ENCODE data around the gene CD151. TPM values are rescaled to one million over a fixed set of nuclear protein-coding genes. Genes with fewer than 3 reads are reported as not detected.
A peak's percentile ranks its signal among the peaks of the same experiment; 100 is the strongest.

Gene CD151
- total and polyA plus RNA-seq, 10 donors, result 38.0 to 142 (median 81.4) TPM

GRCh38 chr11:789943-790342, 42.8 kb upstream of the CD151 start, which contains the start of gene CEND1:
CEND1 (minus strand) TSS chr11:790090; CDS start chr11:788576, 1,514 bp downstream.
- WGBS, 5 donors, result 6 to 10% (median 9%) methylated on average over 27 to 44 of the region's 44 CpGs
- DNase-seq, result no peak
- intact Hi-C loops (cut with DNase I; ENCODE audit: low total_unique reads), result no loop called here

GRCh38 chr11:790721-791564, 41.8 kb upstream of the CD151 start:
- H3K36me3 ChIP-seq, result peaks cover 0 to 42% (median 25%) of the 10 kb centered on the region in 6 donors
- H3K9me3 ChIP-seq, result no peaks in the 10 kb centered on the region
- peaks cover 0 to 36% (median 26%) of the 10 kb centered on the region in 7 donors for H3K27me3 ChIP-seq (replicated peaks in 1 of 7)
- no peak for TF ChIP-seq CTCF (IDR thresholded peaks at IDR 0.05 in 8 of 11, conservative IDR thresholded peaks at IDR 0.05 in 3 of 11)
- TF ChIP-seq POLR2AphosphoS5 (IDR thresholded peaks at IDR 0.05), result peak in 1 of 3 donors; percentile 59
- WGBS, 5 donors, result 73 to 82% (median 81%) methylated on average over 10 to 18 of the region's 18 CpGs
- intact Hi-C loops (cut with DNase I; ENCODE audit: low total_unique reads), result no loop called here
- H3K4me1 ChIP-seq, result peaks cover 6 to 48% (median 32%) of the 10 kb centered on the region in 6 donors
- H3K27ac ChIP-seq, result no peak overlapping the region
- peak; percentile 69 for DNase-seq
- no peak overlapping the region for H3K4me3 ChIP-seq

More at GRCh38 chr11:789943-790342, 42.8 kb upstream of the CD151 start, which contains the start of gene CEND1:
- TF ChIP-seq POLR2A (IDR thresholded peaks at IDR 0.05) (no peak), POLR2AphosphoS5 (IDR thresholded peaks at IDR 0.05) (peak in 2 of 3 donors; percentile 17 to 36)
- Histone ChIP-seq H3K4me1 (peaks cover 0 to 38% (median 22%) of the 10 kb centered on the region in 6 donors), H3K9me3 (no peaks in the 10 kb centered on the region), H3K27ac (no peak within 1 kb of the TSS), H3K4me3 (peak within 1 kb of the TSS in 1 of 8 donors; percentile 51), H3K36me3 (peaks cover 0 to 42% (median 25%) of the 10 kb centered on the region in 6 donors), H3K27me3 (replicated peaks in 1 of 7) (peaks cover 0 to 36% (median 26%) of the 10 kb centered on the region in 7 donors)

- 91 to 95% (median 94%) methylated on average over 24 to 49 of the region's 49 CpGs for WGBS, 5 donors
- TF ChIP-seq POLR2A (IDR thresholded peaks at IDR 0.05), result no peak
- peak in 1 of 3 donors; percentile 34 for TF ChIP-seq POLR2AphosphoS5 (IDR thresholded peaks at IDR 0.05)
- no peak for TF ChIP-seq CTCF (IDR thresholded peaks at IDR 0.05 in 8 of 11, conservative IDR thresholded peaks at IDR 0.05 in 3 of 11)
These were observed 40.9 kb upstream of the CD151 start for GRCh38 chr11:791658-792534.

GRCh38 chr11:792535-792821, 40.3 kb upstream of the CD151 start:
- Histone ChIP-seq H3K36me3 (peaks cover 0 to 42% (median 25%) of the 10 kb centered on the region in 6 donors), H3K9me3 (no peaks in the 10 kb centered on the region), H3K4me1 (peaks cover 15 to 63% (median 46%) of the 10 kb centered on the region in 6 donors), H3K27me3 (replicated peaks in 1 of 7) (peaks cover 0 to 36% (median 26%) of the 10 kb centered on the region in 7 donors), H3K27ac (no peak overlapping the region), H3K4me3 (no peak overlapping the region)
- TF ChIP-seq POLR2A (IDR thresholded peaks at IDR 0.05), result no peak
- peak in 1 of 3 donors; percentile 5 for TF ChIP-seq POLR2AphosphoS5 (IDR thresholded peaks at IDR 0.05)
- intact Hi-C loops (cut with DNase I; ENCODE audit: low total_unique reads), result no loop called here
- WGBS, 5 donors, result 93 to 98% (median 95%) methylated on average over 6 to 15 of the region's 15 CpGs
- no peak for DNase-seq

More at GRCh38 chr11:791658-792534, 40.9 kb upstream of the CD151 start:
- H3K27ac ChIP-seq, result no peak overlapping the region
- H3K4me1 ChIP-seq, result peaks cover 13 to 58% (median 40%) of the 10 kb centered on the region in 6 donors
- intact Hi-C loops (cut with DNase I; ENCODE audit: low total_unique reads), result no loop called here
- peaks cover 0 to 42% (median 25%) of the 10 kb centered on the region in 6 donors for H3K36me3 ChIP-seq
- H3K27me3 ChIP-seq (replicated peaks in 1 of 7), result peaks cover 0 to 36% (median 26%) of the 10 kb centered on the region in 7 donors
- H3K4me3 ChIP-seq, result no peak overlapping the region
- no peaks in the 10 kb centered on the region for H3K9me3 ChIP-seq
- peak; percentile 74 for DNase-seq

Measured in spleen (tissue), 11 donors.